ENCODE data around the gene RAPGEF3.
A peak's percentile ranks its signal among the peaks of the same experiment; 100 is the strongest.

The RAPGEF3 gene, protein sequence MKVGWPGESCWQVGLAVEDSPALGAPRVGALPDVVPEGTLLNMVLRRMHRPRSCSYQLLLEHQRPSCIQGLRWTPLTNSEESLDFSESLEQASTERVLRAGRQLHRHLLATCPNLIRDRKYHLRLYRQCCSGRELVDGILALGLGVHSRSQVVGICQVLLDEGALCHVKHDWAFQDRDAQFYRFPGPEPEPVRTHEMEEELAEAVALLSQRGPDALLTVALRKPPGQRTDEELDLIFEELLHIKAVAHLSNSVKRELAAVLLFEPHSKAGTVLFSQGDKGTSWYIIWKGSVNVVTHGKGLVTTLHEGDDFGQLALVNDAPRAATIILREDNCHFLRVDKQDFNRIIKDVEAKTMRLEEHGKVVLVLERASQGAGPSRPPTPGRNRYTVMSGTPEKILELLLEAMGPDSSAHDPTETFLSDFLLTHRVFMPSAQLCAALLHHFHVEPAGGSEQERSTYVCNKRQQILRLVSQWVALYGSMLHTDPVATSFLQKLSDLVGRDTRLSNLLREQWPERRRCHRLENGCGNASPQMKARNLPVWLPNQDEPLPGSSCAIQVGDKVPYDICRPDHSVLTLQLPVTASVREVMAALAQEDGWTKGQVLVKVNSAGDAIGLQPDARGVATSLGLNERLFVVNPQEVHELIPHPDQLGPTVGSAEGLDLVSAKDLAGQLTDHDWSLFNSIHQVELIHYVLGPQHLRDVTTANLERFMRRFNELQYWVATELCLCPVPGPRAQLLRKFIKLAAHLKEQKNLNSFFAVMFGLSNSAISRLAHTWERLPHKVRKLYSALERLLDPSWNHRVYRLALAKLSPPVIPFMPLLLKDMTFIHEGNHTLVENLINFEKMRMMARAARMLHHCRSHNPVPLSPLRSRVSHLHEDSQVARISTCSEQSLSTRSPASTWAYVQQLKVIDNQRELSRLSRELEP

DNA sequence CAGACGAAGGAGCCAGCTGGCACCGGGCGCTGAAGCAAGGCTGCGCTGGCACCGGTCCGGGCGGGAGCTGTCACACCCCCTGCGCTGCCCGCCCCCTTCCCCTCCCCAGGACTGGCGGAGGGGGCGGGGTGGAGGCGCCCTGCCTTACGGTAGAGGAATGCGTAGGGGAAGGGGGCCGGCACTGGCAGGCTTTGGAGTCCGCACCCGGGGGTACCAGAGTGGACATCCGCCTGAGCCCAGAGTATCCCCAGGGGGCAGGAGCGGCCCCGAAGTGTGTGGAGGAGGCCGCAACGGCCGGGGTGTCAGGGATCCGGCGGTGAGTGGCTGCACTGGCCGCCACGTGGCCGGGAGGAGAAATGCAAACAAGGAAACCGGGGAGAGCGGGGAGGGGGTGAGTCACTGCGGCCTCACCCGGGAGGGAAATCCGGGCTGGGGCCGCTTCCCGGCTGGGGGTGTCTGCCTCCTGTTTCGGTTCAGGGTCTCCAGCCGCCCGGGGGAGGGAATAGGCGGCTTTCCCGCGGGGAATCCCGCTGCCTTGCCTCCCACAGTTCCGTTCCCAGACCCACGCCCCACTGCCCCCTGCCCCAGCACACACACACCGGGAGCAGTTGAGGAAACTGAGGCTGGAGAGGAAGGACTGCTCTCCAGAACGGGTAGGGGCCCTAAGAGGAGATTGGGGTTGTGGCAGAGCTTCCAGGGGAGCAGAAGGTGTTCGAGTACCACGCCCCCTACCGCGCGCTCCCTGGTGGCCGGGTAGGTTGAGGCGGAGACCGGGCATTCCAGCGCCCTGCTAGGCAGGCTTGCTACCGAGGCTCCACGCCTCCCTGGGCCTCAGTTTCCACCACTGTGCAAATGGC lies at the start of gene RAPGEF3:
Gene RAPGEF3 (minus strand): TSS at position 47 of the 857 bp plus-strand sequence. CDS start 324 bp downstream, outside the sequence.
- peak; percentile 71 for DNase-seq (ENCODE audit: low spot score)

DNA sequence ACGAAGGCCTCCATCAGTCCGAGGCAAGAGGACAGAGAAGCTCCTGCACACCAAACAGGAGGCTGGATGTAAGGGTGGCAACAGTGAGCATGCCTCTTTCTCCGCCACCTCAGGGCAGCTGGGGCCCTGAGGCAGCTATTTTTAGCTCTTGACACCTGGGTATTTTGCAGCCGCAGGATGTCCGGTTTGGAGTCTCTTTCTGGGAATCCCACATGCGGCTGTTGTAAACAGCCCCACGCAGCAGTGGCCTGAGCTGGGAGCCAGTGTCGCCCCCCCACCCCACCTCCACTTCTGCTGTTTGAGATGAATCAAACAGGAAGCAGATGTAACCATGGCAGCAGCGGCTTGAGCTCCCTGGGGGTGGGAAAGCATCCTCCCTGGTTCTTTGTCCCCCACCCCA lies 49.4 kb upstream of the RAPGEF3 start:
- DNase-seq (ENCODE audit: low spot score), result peak; percentile 92

DNA sequence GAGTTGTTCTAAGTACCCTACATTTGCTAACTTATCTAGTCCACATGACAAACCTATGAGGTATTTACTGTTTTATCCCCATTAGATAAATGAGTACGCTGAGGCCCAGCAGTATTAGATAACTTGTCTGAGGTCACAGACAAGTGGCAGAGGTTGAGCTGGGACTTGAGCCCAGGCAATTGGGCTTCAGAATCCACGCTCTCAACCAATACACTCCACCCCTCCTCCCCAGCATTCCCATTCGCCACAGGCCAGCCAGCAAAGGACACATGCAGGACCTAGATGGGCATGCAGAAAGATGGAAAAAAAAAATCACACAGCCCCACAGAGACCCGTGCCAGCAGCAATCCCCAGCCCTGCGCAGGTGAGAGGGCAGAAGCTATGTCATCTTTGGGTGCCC lies 48.7 kb upstream of the RAPGEF3 start:
- DNase-seq (ENCODE audit: low spot score), result no peak

DNA sequence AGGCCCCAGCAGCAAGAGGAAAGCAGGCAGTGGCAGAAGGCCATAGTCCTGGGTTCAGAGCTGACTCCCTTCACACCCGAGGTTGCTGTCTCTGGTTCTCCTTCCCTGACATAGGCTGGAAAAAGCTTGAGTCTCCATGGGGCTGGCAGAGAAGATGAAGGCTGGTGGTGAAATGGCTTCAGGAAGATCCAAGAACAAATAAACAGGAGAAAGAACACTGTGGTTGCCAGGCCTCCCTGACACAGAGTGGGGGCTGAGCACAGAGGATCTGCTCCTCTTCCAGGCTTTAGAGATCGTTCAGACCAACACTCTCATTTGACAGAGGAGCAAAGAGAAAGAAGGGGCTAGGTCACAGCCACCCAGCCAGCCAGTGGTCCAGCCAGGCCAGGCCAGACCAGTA lies 46.7 kb upstream of the RAPGEF3 start:
- no peak for DNase-seq (ENCODE audit: low spot score)

DNA sequence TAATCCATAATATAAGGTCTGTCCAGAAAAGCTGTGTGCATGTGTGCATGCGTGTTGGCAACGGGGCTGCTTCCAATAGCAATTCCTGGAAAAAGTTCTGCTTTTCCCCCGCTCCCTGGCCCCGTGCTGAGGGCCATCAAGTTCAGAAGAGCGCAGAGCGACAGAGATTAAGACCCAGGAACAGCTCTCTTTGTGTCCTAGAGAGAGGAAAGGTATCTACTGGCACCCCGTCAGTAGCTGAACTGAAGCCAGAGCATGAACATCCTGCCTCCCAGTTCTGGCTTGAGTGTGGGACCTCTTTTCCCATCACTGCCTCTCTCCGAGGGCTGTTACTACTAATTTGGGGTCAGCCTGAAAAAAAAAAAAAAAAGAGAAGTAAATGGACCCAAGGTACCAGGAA lies 45.5 kb upstream of the RAPGEF3 start:
- DNase-seq (ENCODE audit: low spot score), result no peak

DNA sequence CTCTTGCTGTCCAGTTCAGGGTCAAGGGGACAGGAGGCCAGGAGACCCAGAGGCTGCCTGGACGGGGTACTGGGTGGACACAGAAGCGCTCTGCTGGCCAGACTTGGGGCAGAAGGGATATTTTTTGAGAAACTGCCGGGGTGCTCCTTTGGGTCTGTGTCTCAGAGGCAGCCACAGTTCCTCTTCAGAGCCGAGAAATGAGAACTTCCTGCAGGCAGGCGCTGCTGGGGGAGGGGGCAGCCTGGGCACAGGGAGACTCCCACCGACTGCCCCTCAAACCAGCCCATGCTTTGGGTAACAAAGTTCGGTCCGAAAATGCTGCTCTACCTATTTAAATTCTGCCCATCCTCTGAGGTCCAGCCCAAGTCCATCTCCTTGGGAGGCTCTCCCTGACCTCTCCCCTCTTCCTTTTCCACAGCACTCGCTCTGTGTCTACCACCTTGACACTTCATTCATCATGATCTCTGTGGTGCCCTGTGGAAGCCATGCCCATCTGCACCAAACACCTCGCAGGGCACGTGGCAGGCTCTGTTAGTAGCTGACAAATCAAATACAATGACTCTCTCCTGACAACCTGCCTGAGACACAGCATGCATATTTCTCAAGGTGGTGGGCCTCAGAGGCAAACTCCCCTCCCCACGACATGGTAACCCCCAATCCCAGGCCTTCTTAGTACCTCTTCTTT lies 44.7 kb upstream of the RAPGEF3 start:
- no peak for DNase-seq (ENCODE audit: low spot score)

DNA sequence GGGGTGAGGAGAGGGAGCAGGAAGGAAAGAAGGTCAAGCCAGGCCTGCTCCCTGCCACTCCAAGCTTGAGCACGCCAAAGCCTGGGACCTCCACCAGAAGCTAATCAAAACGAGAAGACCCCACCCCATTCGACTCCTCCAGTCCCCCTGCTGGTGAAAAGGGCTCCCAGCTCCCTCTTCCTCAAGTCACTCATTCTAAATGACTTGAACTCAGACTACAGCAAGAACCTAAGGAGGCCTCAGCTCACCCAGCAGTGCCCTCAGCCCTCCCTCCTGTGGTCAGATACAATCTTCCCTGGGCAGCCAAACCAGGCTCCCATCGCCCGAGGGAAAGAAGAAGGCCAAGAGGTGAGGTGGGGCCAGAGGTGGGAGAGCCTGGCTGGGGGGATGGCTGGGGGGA lies 43.6 kb upstream of the RAPGEF3 start:
- no peak for DNase-seq (ENCODE audit: low spot score)

DNA sequence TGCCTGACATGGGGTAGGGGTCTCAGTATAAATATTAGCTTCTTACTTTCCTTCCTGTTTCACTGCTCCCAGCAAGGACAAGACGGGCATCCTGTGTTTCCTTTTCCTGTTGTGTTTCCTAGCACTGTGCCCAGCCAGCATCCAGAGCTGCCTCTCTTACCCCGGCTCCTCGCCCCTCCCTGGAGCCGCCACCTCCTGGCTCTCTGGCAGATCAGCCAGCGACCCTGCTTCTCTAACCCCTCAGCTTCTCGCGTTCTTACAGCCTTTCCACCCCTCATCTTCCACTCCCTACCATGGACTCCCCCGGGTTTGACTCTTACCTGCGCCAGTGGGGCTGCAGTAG lies 43.2 kb upstream of the RAPGEF3 start:
- no peak for DNase-seq (ENCODE audit: low spot score)

DNA sequence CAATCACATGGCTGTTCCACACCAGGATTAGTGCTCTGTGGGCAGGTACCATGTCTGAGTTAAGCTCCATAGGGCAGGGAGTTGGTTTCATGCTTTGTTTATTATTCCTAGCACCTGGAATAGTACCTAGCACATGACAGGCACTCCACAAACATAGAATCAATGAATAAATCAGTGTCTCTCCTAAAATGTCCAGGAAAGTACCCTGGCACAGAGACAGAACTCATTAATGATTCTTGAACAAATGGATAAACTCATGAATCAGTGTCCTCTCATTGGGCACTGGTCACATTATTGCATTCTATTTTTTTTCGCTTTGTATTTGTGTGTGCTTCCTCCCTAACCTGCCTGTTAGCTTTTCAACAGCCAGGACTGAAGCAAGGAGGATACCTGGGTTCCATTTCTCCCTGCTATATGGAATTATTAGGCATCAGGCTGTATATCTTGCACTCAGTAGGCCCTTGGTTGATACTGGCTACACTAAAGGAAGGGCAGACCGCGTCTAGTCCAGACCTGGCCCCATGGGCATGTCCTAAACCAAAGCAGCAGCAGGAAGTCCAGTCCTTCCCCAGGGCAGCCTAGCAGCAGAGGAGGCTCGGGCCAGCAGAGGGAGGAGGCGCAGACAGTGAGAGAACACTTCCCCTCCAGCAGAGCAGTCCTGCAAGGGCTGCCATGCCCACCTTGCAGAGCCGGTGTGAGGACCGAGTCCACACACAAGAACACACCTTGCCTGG lies 42.7 kb upstream of the RAPGEF3 start:
- no peak for DNase-seq (ENCODE audit: low spot score)

DNA sequence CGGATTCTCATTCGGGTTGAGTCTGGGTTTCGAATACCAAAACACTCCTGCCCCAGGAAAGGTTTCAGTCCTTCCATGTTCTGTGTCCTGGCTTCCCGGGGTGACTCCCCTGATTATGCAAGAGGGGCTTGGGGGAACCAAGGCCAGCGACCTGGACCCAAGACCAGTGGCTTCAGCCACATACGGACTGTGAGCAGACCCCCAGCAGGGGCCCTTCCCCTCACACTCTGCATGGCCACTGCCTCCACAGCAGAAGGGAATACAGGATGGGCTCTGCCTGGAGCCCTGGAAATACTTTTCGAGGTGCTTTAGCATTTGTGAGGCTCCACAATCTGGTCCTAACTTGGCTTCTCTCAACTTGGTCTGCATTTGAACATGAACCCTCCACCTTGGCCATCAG lies 41.9 kb upstream of the RAPGEF3 start:
- no peak for DNase-seq (ENCODE audit: low spot score)

DNA sequence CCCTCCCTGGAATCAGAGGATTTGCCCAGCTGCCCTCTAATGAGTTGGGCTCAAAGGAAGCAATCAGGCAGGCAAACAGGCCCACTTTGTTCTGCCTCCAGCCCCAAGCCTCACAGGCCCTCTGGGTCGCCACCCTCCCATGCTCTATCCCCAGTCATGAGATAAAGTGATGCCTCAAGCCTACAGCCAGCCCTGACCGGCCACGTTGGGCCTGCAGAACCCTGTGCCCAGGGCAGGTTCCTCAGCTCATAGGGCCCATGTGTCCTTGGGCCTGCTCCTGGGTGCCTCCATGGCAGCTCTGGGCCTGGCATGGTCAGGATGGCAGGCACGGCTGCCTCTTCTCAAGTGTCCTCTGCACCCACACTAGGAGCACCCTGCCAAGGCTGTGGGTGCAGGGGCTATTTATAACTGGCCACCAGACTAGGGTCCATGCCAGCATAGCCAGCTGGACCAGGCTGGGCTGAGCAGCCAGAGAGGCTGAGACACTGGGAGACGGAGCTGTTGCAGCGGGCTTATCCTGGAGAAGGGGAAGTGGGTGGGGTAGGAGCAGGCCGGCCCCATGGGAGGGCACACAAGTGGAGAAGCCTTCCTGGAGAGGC lies 40.8 kb upstream of the RAPGEF3 start:
- no peak for DNase-seq (ENCODE audit: low spot score)

DNA sequence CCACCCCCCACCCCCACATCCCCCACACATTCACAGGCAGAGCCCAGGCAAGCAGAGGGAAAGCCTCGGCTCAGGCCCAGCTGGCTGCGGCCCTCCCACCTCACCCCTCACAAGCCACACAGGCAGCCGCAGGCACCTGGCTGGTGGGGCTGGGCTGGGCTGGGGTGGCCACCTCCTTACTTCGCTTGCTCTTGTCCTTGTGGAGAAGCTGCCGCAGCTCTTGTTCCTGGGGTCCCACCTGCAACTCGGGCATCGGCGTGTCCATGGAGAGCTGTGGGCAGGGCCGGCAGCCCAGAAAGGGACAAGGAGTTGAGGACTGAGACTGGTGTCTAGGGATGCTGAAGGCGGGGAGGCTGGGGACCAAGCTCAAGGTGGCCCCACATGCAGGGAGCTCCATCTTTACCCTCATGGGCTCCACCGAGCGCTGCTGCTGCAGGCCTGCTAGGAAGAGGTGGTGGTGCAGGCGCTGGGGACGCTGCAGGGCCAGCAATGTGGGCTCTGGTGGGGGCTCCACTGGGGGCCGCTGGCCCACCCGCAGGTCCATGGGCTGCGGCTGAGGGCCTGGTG lies 39.8 kb upstream of the RAPGEF3 start:
- DNase-seq (ENCODE audit: low spot score), result no peak

DNA sequence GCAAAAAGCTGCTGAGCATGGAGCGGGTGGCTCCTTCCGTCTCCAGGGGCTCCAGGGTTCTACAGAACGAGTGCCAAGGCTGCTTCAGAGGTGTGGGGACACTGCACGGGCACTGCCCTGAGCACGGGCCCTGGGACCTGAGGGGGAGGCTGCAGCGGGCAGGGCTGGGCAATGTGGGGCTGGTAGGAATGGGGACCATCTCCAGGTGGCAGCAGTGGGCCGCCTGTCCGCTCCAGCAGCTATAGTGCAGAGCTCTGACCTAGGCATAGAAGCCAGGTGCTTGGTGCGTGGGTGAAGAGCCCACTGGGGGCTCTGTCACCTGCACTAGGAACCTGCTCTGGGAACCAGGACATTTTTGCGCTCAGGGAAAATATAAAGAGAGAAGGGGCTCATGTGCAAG lies 38.8 kb upstream of the RAPGEF3 start:
- peak; percentile 38 for DNase-seq (ENCODE audit: low spot score)

DNA sequence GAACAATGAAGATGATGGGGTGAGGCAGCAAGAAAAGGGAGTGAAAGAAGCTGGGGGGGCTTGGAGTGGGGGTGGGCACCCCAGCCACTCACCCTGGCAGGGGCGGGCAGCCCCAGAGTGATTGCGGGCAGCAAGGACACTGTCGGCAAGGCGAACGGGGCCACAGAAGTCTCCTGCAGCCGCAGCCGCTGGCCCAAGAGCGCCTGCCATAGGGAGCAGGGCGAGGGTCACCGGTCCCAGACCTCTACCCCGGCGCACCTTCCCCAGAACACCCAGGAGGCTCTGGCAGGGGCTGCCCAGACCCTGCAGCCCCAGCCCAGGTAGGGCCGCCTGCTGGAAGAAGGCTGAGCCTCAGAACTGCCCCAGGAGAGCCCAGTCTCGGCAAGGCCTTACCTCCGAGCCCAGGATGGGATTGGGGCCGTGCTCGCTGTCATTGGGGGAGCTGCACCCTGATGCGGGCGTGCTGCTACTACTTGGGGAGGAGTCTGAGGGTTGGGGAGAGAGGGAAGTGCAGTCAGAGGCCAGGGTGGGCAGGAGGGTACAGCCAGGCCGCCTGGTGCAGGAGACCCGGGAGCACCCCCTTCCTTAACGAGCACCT lies 37.2 kb upstream of the RAPGEF3 start:
- DNase-seq (ENCODE audit: low spot score), result no peak

DNA sequence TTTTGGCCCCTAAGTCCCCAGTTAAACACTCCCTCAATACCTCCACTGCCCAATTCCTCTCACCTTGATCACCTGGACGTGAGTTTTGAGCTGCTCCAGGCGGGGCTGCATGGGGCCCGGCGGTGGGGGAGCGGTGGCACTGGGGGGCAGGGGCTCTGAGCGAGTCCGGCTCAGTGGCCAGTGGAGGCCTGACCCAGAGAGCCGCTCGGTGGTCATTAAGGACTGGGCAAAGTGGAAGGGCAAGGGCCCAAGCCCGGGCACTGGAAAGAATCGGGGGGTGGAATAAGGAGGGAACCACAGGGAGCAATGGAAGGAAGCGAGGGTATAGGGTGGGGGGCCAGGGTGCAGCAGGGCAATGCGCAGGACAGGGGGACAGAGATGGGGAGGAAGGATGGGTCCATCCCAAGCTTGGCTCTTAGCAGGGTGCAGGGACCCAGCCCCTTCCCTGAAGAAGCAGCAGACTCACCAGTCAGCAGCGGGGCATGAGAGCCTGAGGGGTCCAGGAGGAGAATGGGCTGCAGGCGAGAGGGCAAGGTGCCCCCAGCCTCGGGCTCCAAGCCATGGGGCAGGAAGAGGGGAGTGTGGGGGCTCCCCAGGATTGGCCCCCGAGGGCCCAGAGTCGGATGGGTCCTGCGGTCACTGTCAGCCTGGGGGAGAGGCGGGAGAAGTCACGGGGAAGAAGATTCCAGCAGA lies 36.6 kb upstream of the RAPGEF3 start:
- DNase-seq (ENCODE audit: low spot score), result no peak

DNA sequence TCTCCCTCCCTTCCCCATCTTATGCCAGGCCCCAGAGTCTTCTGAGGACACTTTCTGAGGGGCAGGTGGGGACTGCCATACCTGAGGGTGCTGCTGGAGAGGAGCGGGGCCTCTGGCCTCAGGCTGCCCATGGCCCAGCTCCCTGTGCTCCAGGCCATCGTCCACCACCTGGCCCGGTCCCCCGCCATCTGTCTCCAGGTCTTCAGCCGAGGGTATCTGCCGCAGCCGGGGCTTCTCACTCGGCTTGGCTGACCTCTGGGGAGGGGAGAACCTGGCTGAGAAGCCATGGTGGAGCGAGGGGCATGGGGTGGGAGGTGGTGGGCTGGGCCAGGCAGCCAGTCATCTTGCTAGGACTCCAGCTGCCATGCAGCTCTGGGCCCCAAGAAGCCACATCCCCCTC lies 36.0 kb upstream of the RAPGEF3 start:
- no peak for DNase-seq (ENCODE audit: low spot score)

DNA sequence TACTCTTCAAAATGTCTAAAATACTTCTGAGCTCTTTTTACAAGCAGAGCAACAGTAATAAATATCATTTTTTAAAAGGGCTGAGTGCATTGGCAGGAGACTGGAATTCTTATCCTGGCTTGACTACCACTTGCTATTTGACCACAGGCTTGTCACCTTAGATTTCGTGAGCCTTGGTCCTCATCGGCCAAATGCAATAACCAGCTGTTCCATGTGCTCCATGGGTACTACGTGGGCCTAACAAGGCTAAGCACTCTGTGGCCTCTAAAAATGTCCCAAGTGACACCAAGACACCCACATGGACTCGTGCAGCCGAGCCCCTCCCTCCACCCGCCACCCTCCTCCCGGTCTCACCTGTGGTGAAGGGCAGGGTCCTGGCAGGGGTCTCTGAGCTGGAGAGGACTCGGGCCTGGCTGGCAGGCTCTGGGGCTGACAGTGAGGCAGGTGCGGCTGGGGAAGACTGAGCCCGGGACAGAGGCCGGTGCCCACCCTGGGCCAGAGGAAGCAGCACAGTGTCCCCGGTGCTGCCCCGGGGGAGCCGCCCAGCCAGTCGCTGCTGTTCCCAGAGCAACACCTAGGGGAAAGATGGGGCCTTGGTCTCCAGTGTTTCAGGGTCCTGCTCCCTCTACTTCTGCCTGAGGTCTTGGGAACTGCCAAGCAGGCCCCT lies 34.5 kb upstream of the RAPGEF3 start:
- no peak for DNase-seq (ENCODE audit: low spot score)

DNA sequence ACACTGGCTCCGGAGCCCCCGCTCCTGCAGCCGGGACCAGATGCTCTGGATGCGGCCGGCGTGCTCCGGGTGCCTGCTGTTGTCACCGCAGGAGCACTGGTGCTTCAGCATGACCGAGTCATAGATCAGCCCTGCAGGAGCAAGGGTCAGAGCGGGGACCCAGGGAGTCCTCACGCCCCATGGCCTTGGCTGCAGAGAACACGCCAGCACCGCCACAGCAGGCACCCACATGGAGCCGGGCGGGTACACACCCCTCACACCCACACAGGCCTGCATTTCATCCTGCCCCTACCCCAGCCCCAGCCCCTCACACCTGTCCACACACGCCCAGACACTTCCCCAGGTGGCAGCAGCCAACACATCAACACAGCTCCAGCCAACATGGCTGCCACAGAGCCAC lies 33.2 kb upstream of the RAPGEF3 start:
- DNase-seq (ENCODE audit: low spot score), result no peak

DNA sequence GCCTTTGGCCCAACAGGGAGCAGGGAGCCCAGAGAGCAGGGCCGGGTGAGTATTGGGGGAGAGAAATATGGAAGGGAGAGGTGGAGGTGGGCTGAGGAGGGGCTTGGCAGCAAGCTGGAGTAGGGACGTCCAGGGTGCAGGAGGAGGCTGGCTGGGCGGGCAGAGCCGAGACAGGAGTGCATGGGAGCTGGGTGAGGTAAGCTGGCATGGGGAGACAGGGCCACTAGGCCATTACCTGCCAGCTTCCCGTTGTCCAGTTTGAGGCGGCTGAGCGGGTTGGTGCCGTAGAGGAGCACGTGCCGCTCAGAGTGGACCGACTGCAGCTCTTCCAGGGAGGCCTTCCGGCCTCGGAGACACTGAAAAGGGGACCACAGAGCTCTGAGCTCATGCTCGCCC lies 32.7 kb upstream of the RAPGEF3 start:
- DNase-seq (ENCODE audit: low spot score), result no peak

Data from CD4-positive, alpha-beta T cell treated with Interleukin-2 at 100 ng/mL for 4 hours (primary cell).